GM18505 (cell line): ENCODE results near the gene NTM.

Source experiments
- ATAC-seq: cut with Tn5 transposase; IDR thresholded peaks from one replicate; pipeline ENCODE4 v1.9.1; 2021; ENCODE audit not compliant: unreplicated experiment
- POLR2A ChIP-seq: IDR thresholded peaks from 4 replicates; pipeline ENCODE4 v1.6.1; 2011; ENCODE audit warnings: borderline replicate concordance; ENCODE audit not compliant: insufficient read depth, insufficient read length; ENCODE audit errors: extremely low read depth

Gene NTM

GRCh38 chr11:131764649-131765048, 394.2 kb downstream of the NTM start:
- no peak for TF ChIP-seq POLR2A
- no peak for ATAC-seq

DNA sequence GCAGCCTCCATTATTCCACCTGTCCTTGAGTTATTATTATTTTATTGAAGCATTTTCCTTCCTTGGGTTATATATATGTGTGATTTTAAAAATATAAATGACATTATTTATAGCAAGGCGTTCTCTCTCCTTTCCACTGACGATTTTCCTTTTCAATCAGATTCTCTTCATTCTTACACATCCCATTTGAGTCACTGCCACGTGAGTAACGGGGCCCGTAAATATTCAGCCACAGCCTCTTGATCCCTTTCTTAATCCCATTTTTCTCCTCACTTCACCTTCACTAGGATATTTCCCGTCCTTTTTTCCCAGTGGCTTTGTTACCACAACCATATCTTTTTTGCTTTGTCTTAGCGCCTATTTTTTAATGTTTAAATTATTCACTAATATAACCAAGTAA, 396.2 kb downstream of the NTM start:
- no peak for TF ChIP-seq POLR2A
- no peak for ATAC-seq

GRCh38 chr11:131767421-131767820, 397.0 kb downstream of the NTM start:
- TF ChIP-seq POLR2A: no peak
- ATAC-seq: no peak

DNA sequence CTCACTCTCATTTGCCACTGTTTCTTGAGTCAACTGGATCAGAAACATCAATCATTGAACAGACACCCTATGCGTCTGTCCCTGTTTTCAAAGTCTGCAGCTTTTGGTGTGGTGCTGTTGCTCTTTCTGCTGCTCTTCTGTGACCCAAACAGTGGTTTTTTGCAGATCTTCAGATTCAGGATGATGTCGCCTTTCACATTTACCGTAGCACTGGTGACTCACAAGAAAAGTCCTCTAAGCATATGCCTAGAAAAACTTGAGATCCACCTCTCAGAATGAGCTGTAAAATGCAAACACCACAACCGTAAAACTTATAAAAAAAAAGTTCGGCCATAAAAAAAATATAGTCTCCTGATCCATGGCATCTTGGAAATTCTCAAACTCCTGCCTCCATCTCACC, 400.4 kb downstream of the NTM start:
- ATAC-seq: no peak
- TF ChIP-seq POLR2A: no peak

DNA sequence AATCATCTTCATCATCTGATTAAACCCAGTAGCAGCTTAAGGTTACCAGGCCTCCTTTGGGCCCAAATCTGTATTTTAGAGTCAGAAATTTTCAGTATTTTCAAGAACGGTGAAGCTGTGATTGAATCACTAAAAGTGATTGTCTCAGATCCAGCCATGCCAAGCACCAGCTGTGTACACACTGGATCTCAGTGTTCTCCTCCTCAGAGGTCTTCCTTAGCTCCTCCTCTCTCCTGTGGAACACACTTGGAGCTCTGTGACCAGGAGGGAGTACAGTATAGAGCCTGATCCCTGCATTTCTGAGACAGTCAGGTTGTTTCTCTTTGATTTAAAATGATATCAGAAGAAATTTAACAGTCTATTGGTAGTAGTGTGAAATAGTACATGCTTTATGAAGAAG, 401.1 kb downstream of the NTM start:
- TF ChIP-seq POLR2A: no peak
- ATAC-seq: no peak

DNA sequence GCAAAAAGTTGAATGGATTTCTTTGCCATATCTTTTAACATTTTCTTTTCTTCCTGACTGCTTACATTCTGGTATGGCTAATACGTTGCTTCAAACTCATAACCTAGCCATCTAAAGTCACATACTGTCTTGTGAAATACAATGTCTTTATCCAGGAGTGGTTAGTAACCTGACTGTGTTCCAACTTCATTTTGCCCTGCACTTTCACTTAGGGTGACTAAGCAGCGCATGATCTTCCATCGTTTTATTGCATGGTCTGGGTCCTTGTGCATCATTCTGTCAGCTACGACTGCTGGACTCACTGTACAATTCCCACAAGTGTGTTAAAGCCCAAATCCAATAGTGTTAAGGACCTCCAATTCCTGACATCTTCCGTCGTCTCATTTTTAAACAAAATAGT, 403.2 kb downstream of the NTM start:
- no peak for TF ChIP-seq POLR2A
- no peak for ATAC-seq

- TF ChIP-seq POLR2A: no peak
- no peak for ATAC-seq
Observed at GRCh38 chr11:131776211-131776610, 405.8 kb downstream of the NTM start.

GRCh38 chr11:131785801-131786200, 415.4 kb downstream of the NTM start:
- ATAC-seq: no peak
- no peak for TF ChIP-seq POLR2A

- no peak for ATAC-seq
- no peak for TF ChIP-seq POLR2A
Observed at GRCh38 chr11:131787119-131787518, 416.7 kb downstream of the NTM start.

DNA sequence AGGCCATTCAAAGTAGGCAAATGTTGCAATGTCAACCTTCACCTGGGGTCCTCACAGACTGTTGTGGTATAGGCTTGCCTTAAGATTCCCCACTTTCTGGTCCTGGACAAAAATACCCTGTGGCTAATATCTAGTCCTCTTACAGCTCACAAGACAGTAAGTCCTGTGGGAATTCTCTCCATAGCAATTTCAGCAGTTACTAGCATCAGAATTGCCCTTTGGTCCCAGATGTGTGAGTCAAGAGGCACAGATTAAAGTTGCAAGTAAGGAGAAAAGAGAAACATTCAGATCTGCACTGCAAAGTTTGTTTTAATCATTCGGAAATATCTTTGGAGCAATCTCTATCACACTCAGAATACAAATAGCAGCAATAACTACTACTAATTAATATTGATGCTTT, 420.2 kb downstream of the NTM start:
- no peak for ATAC-seq
- no peak for TF ChIP-seq POLR2A

GRCh38 chr11:131792243-131792642, 421.8 kb downstream of the NTM start:
- no peak for ATAC-seq
- TF ChIP-seq POLR2A: no peak

- no peak for ATAC-seq
- TF ChIP-seq POLR2A: no peak
Observed at GRCh38 chr11:131796089-131796488, 425.7 kb downstream of the NTM start.

GRCh38 chr11:131796541-131796940, 426.1 kb downstream of the NTM start:
- no peak for ATAC-seq
- TF ChIP-seq POLR2A: no peak

DNA sequence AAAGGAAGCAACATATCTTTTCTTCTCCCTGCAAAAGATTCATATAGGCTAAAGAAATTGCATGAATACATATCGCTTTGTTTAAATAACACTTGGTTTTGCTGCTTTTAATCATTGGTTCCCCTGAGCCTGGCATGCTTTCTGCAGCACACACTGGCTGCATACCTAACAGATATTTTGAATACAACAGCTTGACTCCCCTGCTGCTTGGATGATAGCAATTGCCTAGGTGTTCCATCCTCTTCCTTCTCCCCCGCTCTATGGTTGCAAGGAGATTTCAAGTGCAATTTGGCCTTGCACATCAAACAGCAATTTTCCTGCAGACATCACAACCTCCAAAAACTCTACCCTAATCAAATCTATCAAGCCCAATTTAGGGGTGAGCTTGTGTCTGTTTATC, 430.0 kb downstream of the NTM start:
- no peak for ATAC-seq
- TF ChIP-seq POLR2A: no peak

GRCh38 chr11:131802440-131803115, 432.2 kb downstream of the NTM start:
- ATAC-seq: no peak
- no peak for TF ChIP-seq POLR2A
